Hepatocyte (in vitro differentiated cells): ENCODE data around the gene OR6X1.

ENCODE experiments used
- CTCF ChIP-seq: fragments of 200-600 bp; sonication (generic); IDR thresholded peaks from 2 replicates; pipeline ENCODE4 v1.5.1; 2016; ENCODE audit warnings: antibody characterized with exemption, mild to moderate bottlenecking; ENCODE audit not compliant: poor library complexity
- EZH2phosphoT487 ChIP-seq: fragments of 200-600 bp; sonication (generic); IDR thresholded peaks from one replicate; pipeline ENCODE4 v1.6.1; 2018; ENCODE audit warnings: antibody characterized with exemption, mild to moderate bottlenecking, low read depth, moderate library complexity; ENCODE audit not compliant: unreplicated experiment, severe bottlenecking

GRCh38 chr11:123800036-123800435 is 45.7 kb upstream of the OR6X1 start:
- TF ChIP-seq CTCF (no peak), EZH2phosphoT487 (no peak)
